ENCODE results near the gene AKR1D1. TPM values are rescaled to one million over a fixed set of nuclear protein-coding genes. Genes with fewer than 3 reads are reported as not detected.

The AKR1D1 gene
- total RNA-seq, 1 experiment from 2014 or later, result 0.10 TPM

GRCh38 chr7:138072726-138073125 lies 3.5 kb upstream of the AKR1D1 start:
- H3K9me3 ChIP-seq (ENCODE audit: control insufficient read depth in 1 of 2, insufficient read depth in 1 of 2, low read depth in 1 of 2, low read length in 2 of 2), result no peaks in the 10 kb centered on the region; a peak in 1 of 4 replicates
- no peak overlapping the region for H3K4me3 ChIP-seq (replicated peaks in 1 of 2; ENCODE audit: low read depth in 1 of 2, low read length in 2 of 2)
- H3K27me3 ChIP-seq (ENCODE audit: insufficient read depth, low read length), result no peaks in the 10 kb centered on the region
- intact Hi-C loops (cut with micrococcal nuclease), result no loop called here
- H3K36me3 ChIP-seq (ENCODE audit: control insufficient read depth in 1 of 2, insufficient read depth in 2 of 2, low read length in 2 of 2), result no peaks in the 10 kb centered on the region
- H2AFZ ChIP-seq (ENCODE audit: low read depth, low read length, poor library complexity, severe bottlenecking), result no peak overlapping the region
- ATAC-seq (no peak), DNase-seq (ENCODE audit: low read depth, low spot score) (no peak)
- no peaks in the 10 kb centered on the region for H3K9me2 ChIP-seq (ENCODE audit: insufficient read depth)
- H3K27ac ChIP-seq (ENCODE audit: low read depth, low read length), result no peak overlapping the region
- POLR2A ChIA-PET, result no interaction called here
- no TSS peak for BruUV-seq (replicated peaks)
- TF ChIP-seq EZH2 (IDR thresholded peaks at IDR 0.05) (no peak), SRF (IDR thresholded peaks at IDR 0.05; ENCODE audit: low read depth) (no peak), POLR2AphosphoS5 (IDR thresholded peaks at IDR 0.05; ENCODE audit: low read depth, low read length) (no peak), ZBTB33 (IDR thresholded peaks at IDR 0.05; ENCODE audit: extremely low read depth, insufficient replicate concordance, low read length) (no peak), YY1 (IDR thresholded peaks at IDR 0.05; ENCODE audit: extremely low read depth, insufficient replicate concordance, low read depth, low read length) (no peak), ZFX (IDR thresholded peaks at IDR 0.05) (no peak), POLR2A (IDR thresholded peaks at IDR 0.05; ENCODE audit: borderline replicate concordance, extremely low read depth, insufficient read depth, insufficient read length) (no peak), TCF7L2 (IDR thresholded peaks at IDR 0.05; ENCODE audit: borderline replicate concordance, extremely low read depth, insufficient read depth, insufficient read length) (no peak), CTCF (IDR thresholded peaks at IDR 0.05 in 2 of 3, conservative IDR thresholded peaks at IDR 0.05 in 1 of 3; ENCODE audit: borderline replicate concordance in 1 of 3, insufficient read depth in 1 of 3, low read depth in 2 of 3, low read length in 2 of 3) (no peak), FOSL1 (IDR thresholded peaks at IDR 0.05; ENCODE audit: low read depth) (no peak), SP1 (IDR thresholded peaks at IDR 0.05; ENCODE audit: low read depth) (no peak), REST (IDR thresholded peaks at IDR 0.05; ENCODE audit: low read depth) (no peak), CEBPB (IDR thresholded peaks at IDR 0.05; ENCODE audit: low read depth) (no peak), SIN3A (IDR thresholded peaks at IDR 0.05; ENCODE audit: low read depth) (no peak)
- H3K4me1 ChIP-seq (ENCODE audit: control insufficient read depth in 1 of 2, insufficient read depth in 2 of 2, low read length in 2 of 2), result no peaks in the 10 kb centered on the region
- no peaks in the 10 kb centered on the region for H3K79me2 ChIP-seq (ENCODE audit: insufficient read depth, low read length)
- no peaks in the 10 kb centered on the region for H4K20me1 ChIP-seq (ENCODE audit: insufficient read depth)
- no peak overlapping the region for H3K9ac ChIP-seq (ENCODE audit: low read length)
- no peak overlapping the region for H3K4me2 ChIP-seq (ENCODE audit: low read length)
- CTCF ChIA-PET, result no interaction called here
- RAD21 ChIA-PET (ENCODE audit: low non-redundant PET in 1 of 2, low total read pairs in 2 of 2, uncharacterized antibody in 2 of 2, unreplicated experiment in 2 of 2), result no interaction called here
